Measurements from ENCODE around the gene PGC. TPM values are rescaled to one million over a fixed set of nuclear protein-coding genes. Genes with fewer than 3 reads are reported as not detected.

Gene PGC
- total and polyA plus RNA-seq, 9 of the 15 experiments (the other 6 are each of a cell fraction or from before 2014, with no cell fraction given) = 0.17 to 0.40 TPM; not detected in 7

DNA sequence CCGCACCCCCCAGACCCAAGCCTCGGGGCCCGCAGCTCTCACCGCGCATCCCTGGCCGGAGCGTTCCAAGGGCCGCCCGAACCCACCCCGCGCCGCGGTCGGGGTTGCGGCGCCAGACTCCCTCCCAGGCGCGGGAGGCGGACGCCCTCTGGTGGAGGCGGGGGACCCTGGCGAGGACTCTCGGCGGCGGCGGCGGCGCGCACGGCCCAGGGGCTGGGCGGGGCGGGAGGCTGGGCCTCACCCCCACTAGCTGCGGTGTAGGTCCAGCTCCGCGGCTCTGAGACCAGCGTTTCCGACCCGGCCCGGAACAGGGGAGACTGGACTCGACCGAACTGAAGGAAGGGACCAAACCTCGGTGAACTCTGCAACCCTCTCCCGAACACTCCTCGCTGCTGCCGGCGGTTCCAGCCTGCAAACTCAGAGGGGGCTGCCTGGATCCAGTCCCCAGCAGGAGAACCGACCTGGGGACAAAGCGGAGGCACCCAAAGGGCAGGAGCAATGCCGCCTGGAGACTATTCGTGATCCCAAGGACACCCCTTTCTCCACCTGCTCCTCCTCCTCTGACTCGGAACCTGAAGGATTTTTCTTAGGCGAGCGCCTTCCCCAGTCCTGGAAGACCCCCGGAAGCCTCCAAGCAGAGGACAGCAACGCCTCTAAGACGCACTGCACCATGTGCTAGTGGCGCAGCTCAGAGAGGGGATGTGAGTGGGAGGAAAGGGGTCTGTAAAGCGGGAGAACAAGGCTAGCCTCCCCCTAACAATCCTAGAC, 39.4 kb upstream of the PGC start (continued):
- TF ChIP-seq ZNF764 (CRISPR knock-in tag; IDR thresholded peaks at IDR 0.05; ENCODE audit: low read depth) = 0 out of 2 replicates have a peak, but pooled peaks have one; percentile 22
- TF ChIP-seq ZNF79 (CRISPR knock-in tag; IDR thresholded peaks at IDR 0.05; ENCODE audit: low read depth) = 0 out of 2 replicates have a peak, but pooled peaks have one; percentile 36
- TF ChIP-seq, protein P1, sequence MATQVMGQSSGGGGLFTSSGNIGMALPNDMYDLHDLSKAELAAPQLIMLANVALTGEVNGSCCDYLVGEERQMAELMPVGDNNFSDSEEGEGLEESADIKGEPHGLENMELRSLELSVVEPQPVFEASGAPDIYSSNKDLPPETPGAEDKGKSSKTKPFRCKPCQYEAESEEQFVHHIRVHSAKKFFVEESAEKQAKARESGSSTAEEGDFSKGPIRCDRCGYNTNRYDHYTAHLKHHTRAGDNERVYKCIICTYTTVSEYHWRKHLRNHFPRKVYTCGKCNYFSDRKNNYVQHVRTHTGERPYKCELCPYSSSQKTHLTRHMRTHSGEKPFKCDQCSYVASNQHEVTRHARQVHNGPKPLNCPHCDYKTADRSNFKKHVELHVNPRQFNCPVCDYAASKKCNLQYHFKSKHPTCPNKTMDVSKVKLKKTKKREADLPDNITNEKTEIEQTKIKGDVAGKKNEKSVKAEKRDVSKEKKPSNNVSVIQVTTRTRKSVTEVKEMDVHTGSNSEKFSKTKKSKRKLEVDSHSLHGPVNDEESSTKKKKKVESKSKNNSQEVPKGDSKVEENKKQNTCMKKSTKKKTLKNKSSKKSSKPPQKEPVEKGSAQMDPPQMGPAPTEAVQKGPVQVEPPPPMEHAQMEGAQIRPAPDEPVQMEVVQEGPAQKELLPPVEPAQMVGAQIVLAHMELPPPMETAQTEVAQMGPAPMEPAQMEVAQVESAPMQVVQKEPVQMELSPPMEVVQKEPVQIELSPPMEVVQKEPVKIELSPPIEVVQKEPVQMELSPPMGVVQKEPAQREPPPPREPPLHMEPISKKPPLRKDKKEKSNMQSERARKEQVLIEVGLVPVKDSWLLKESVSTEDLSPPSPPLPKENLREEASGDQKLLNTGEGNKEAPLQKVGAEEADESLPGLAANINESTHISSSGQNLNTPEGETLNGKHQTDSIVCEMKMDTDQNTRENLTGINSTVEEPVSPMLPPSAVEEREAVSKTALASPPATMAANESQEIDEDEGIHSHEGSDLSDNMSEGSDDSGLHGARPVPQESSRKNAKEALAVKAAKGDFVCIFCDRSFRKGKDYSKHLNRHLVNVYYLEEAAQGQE (IDR thresholded peaks at IDR 0.05; ENCODE audit: borderline replicate concordance) = peak; percentile 81
- TF ChIP-seq, protein P1 (CRISPR knock-in tag; IDR thresholded peaks at IDR 0.05; ENCODE audit: low read depth) = peak; percentile 7; the same call in 1 of the 2 replicates
- TF ChIP-seq, protein P2, sequence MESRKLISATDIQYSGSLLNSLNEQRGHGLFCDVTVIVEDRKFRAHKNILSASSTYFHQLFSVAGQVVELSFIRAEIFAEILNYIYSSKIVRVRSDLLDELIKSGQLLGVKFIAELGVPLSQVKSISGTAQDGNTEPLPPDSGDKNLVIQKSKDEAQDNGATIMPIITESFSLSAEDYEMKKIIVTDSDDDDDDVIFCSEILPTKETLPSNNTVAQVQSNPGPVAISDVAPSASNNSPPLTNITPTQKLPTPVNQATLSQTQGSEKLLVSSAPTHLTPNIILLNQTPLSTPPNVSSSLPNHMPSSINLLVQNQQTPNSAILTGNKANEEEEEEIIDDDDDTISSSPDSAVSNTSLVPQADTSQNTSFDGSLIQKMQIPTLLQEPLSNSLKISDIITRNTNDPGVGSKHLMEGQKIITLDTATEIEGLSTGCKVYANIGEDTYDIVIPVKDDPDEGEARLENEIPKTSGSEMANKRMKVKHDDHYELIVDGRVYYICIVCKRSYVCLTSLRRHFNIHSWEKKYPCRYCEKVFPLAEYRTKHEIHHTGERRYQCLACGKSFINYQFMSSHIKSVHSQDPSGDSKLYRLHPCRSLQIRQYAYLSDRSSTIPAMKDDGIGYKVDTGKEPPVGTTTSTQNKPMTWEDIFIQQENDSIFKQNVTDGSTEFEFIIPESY (CRISPR knock-in tag; IDR thresholded peaks at IDR 0.05) = peak; percentile 26; the same call in 1 of the 2 replicates
- no peak for TF ChIP-seq KLF1 (tag; IDR thresholded peaks at IDR 0.05)
- peak; percentile 14; the same call in 1 of the 2 replicates for TF ChIP-seq ETV5 (CRISPR knock-in tag; IDR thresholded peaks at IDR 0.05; ENCODE audit: low read depth)
- TF ChIP-seq, protein P3, sequence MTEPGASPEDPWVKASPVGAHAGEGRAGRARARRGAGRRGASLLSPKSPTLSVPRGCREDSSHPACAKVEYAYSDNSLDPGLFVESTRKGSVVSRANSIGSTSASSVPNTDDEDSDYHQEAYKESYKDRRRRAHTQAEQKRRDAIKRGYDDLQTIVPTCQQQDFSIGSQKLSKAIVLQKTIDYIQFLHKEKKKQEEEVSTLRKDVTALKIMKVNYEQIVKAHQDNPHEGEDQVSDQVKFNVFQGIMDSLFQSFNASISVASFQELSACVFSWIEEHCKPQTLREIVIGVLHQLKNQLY (CRISPR knock-in tag; conservative IDR thresholded peaks at IDR 0.05) = 0 out of 4 replicates have a peak, but pooled peaks of 1 of the 2 experiments have one; percentile 58
- TF ChIP-seq CCNT2 (IDR thresholded peaks at IDR 0.05; ENCODE audit: borderline replicate concordance, extremely low read depth, insufficient read length, low read depth, low read length) = peak; percentile 84
- no peak for TF ChIP-seq CREB1 (IDR thresholded peaks at IDR 0.05)
- peak; percentile 27; the same call in 1 of the 2 replicates for TF ChIP-seq CREB1 (CRISPR knock-in tag; IDR thresholded peaks at IDR 0.05)
- TF ChIP-seq SIN3B (IDR thresholded peaks at IDR 0.05; ENCODE audit: low read depth) = peak; percentile 67
- TF ChIP-seq NR1H2 (CRISPR knock-in tag; IDR thresholded peaks at IDR 0.05) = 0 out of 2 replicates have a peak, but pooled peaks have one; percentile 49
- TF ChIP-seq HEY1 (CRISPR knock-in tag; IDR thresholded peaks at IDR 0.05; ENCODE audit: borderline replicate concordance) = no peak
- 0 out of 2 replicates have a peak, but pooled peaks have one; percentile 14 for TF ChIP-seq HLTF (IDR thresholded peaks at IDR 0.05)
- TF ChIP-seq MYC (IDR thresholded peaks at IDR 0.05; ENCODE audit: low read depth, low read length) = no peak; the same call in 1 of the 2 replicates
- peak; percentile 77; the same call in 1 of the 2 replicates for TF ChIP-seq MYC (CRISPR knock-in tag; IDR thresholded peaks at IDR 0.05; ENCODE audit: borderline replicate concordance, low read depth)
